ENCODE results near the gene MAP3K8.

DNA sequence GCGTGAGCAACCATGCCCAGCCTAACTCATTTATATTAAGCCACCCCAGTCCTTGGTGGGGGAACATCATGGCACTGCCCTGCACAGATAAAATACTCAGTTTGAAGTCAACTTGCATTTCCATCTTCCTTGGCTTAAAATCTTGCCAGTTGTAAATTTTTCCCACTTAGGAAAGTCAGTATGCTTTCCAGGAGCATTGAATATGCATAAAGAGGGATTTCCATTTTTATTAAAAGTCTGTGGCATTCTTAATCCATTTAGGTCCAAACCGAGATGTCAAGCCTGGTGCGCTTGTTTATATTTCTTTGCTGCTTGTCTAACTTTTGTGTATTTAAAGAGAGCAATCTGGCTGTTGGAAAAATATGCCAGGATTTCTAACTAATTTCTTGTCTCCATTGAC lies 26.1 kb downstream of the MAP3K8 start:
- TF ChIP-seq CTCF (conservative IDR thresholded peaks at IDR 0.05 in 1 of 2, IDR thresholded peaks at IDR 0.05 in 1 of 2; ENCODE audit: extremely low read depth in 1 of 2, insufficient read depth in 1 of 2, low read depth in 1 of 2, low read length in 2 of 2) = no peak
- no peak for TF ChIP-seq EZH2 (IDR thresholded peaks at IDR 0.05; ENCODE audit: borderline replicate concordance, low read length)

All from mammary epithelial cell (primary cell).